Activated T-cell treated with anti-CD3 and anti-CD28 coated beads for 24 hours (primary cell): ENCODE data around the gene LRRK1.
"Not testable (repeated sequence)": the region's sequence is repeated elsewhere in the genome, so short reads cannot be mapped to it uniquely, and the experiment has no call there.

Source experiments
- DNase-seq: peaks from one replicate; pipeline ENCODE4 v3.0.0-alpha.2; 2020; ENCODE audit warnings: low read depth

The LRRK1 gene

GRCh38 chr15:101071651-101072050 lies 152.5 kb downstream of the LRRK1 start:
- DNase-seq: no peak

GRCh38 chr15:101072235-101072634 lies 153.1 kb downstream of the LRRK1 start:
- not testable (repeated sequence) for DNase-seq

- not testable (repeated sequence) for DNase-seq
Measured at GRCh38 chr15:101077806-101078668, 158.9 kb downstream of the LRRK1 start.

GRCh38 chr15:101078669-101079323 lies 159.6 kb downstream of the LRRK1 start:
- DNase-seq: no peak

- no peak for DNase-seq
Measured at GRCh38 chr15:101081900-101082299, 162.7 kb downstream of the LRRK1 start.

GRCh38 chr15:101083336-101084045 lies 164.3 kb downstream of the LRRK1 start:
- no peak for DNase-seq

GRCh38 chr15:101084801-101085200 lies 165.6 kb downstream of the LRRK1 start:
- DNase-seq: no peak

- no peak for DNase-seq
Measured at GRCh38 chr15:101085311-101085700, 166.1 kb downstream of the LRRK1 start.

- no peak for DNase-seq
Measured at GRCh38 chr15:101086394-101087171, 167.4 kb downstream of the LRRK1 start.

GRCh38 chr15:101087172-101087769 lies 168.1 kb downstream of the LRRK1 start:
- DNase-seq: no peak

- DNase-seq: no peak
Measured at GRCh38 chr15:101088271-101088670, 169.1 kb downstream of the LRRK1 start.

- peak; percentile 78 for DNase-seq
Measured at GRCh38 chr15:101088788-101089578, 169.8 kb downstream of the LRRK1 start.

GRCh38 chr15:101089579-101090427 lies 170.6 kb downstream of the LRRK1 start:
- DNase-seq: no peak

GRCh38 chr15:101090428-101090790 lies 171.3 kb downstream of the LRRK1 start:
- DNase-seq: no peak

GRCh38 chr15:101091080-101092017 lies 172.2 kb downstream of the LRRK1 start:
- DNase-seq: no peak

- DNase-seq: no peak
Measured at GRCh38 chr15:101092156-101092866, 173.2 kb downstream of the LRRK1 start.

- DNase-seq: no peak
Measured at GRCh38 chr15:101092867-101093202, 173.7 kb downstream of the LRRK1 start.

- no peak for DNase-seq
Measured at GRCh38 chr15:101093958-101094357, 174.8 kb downstream of the LRRK1 start.
